Endothelial cell of umbilical vein (primary cell): ENCODE data around the gene SULT2B1. TPM values are rescaled to one million over a fixed set of nuclear protein-coding genes. Genes with fewer than 3 reads are reported as not detected.

Experiments
- BruUV-seq: library from RNA; stranded (reverse); fragments of 400-500 nt; replicated peaks from 2 replicates; lab custom pipeline; 2021; lab: Mats Ljungman, UMichigan
- CTCF ChIA-PET: fragments of 300-600, 350-600 bp; sonication (Branson Sonifier 250); formaldehyde crosslinking; loops from one replicate; lab custom pipeline; 2021; ENCODE audit warnings: antibody characterized with exemption, inconsistent platforms; lab: Charles Lee
- POLR2A ChIA-PET: fragments of 300-600, 350-600 bp; sonication (Branson Sonifier 250); formaldehyde crosslinking; loops from one replicate; lab custom pipeline; 2021; ENCODE audit warnings: antibody characterized with exemption, inconsistent platforms; lab: Charles Lee
- DNase-seq: peaks from one replicate; pipeline ENCODE4 v3.0.0-alpha.2; 2011; ENCODE audit warnings: low read depth, low spot score
- FAIRE-seq: peaks from 2 replicates; lab custom pipeline; 2011; peaks lifted over from hg19 to GRCh38; lab: Jason Lieb, UNC
- H2AFZ ChIP-seq: 2 replicates; pipeline ENCODE4 v1.6.0; 2012; ENCODE audit warnings: low read depth, low read length, control low read depth, inconsistent platforms
- H3K27ac ChIP-seq: 2 replicates; pipeline ENCODE4 v1.5.1; 2011; ENCODE audit warnings: low read depth, mild to moderate bottlenecking, control low read depth, low read length, moderate library complexity; ENCODE audit not compliant: insufficient read depth
- H3K27me3 ChIP-seq, 2 experiments: 2 replicates each; pipeline versions ENCODE4 v1.6.0 to v1.6.1; 2011; ENCODE audit warnings: low read length in 2 of 2, mixed read lengths in 1 of 2; ENCODE audit not compliant: control insufficient read depth in 2 of 2, insufficient read depth in 2 of 2
- H3K36me3 ChIP-seq, 2 experiments: 2 replicates in 1 of 2; 3 replicates in 1 of 2; pipeline ENCODE4 v1.5.1; 2011; ENCODE audit warnings: low read length in 2 of 2, mild to moderate bottlenecking in 1 of 2, moderate library complexity in 1 of 2; ENCODE audit not compliant: control insufficient read depth in 2 of 2, insufficient read depth in 2 of 2; ENCODE audit errors: extremely low read depth in 1 of 2
- H3K4me1 ChIP-seq: 3 replicates; pipeline ENCODE4 v1.5.1; 2011; ENCODE audit warnings: mild to moderate bottlenecking, low read length; ENCODE audit not compliant: control insufficient read depth, insufficient read depth; ENCODE audit errors: extremely low read depth
- H3K4me2 ChIP-seq: 2 replicates; pipeline ENCODE4 v1.6.1; 2011; ENCODE audit warnings: low read length, control low read depth, mixed read lengths; ENCODE audit not compliant: insufficient read depth
- H3K4me3 ChIP-seq, 3 experiments: fragments of 200-600 bp in 1 of 3; sonication (generic), shearing (Covaris generic) in 1 of 3; replicated peaks in 1 of 3; 2 replicates each; pipeline ENCODE4 v1.5.1; 2011 to 2016; ENCODE audit warnings: control low read depth in 3 of 3, low read length in 3 of 3, mild to moderate bottlenecking in 2 of 3, inconsistent platforms in 1 of 3, low read depth in 1 of 3, moderate library complexity in 1 of 3; ENCODE audit not compliant: insufficient read depth in 1 of 3
- H3K79me2 ChIP-seq: 2 replicates; pipeline ENCODE4 v1.6.0; 2012; ENCODE audit warnings: low read length, inconsistent platforms; ENCODE audit not compliant: control insufficient read depth, insufficient read depth
- H3K9ac ChIP-seq: replicated peaks from 2 replicates; pipeline ENCODE3; 2011; ENCODE audit warnings: low read length, control low read depth; ENCODE audit not compliant: insufficient read depth; ENCODE audit errors: extremely low read depth
- H3K9me1 ChIP-seq: replicated peaks from 3 replicates; pipeline ENCODE4 v1.6.0; 2011; ENCODE audit warnings: mild to moderate bottlenecking, low read length; ENCODE audit not compliant: control insufficient read depth, insufficient read depth; ENCODE audit errors: extremely low read depth
- H3K9me3 ChIP-seq: replicated peaks from 2 replicates; pipeline ENCODE4 v1.5.1; 2012; ENCODE audit warnings: low read length, inconsistent platforms; ENCODE audit not compliant: control insufficient read depth, insufficient read depth
- H4K20me1 ChIP-seq: replicated peaks from 2 replicates; pipeline ENCODE3; 2011; ENCODE audit warnings: mild to moderate bottlenecking, low read length; ENCODE audit not compliant: control insufficient read depth, insufficient read depth; ENCODE audit errors: extremely low read depth
- EZH2 ChIP-seq: IDR thresholded peaks from 2 replicates; pipeline ENCODE4 v1.6.1; 2012; ENCODE audit warnings: borderline replicate concordance, low read depth, mild to moderate bottlenecking, moderate library complexity, low read length, inconsistent platforms; ENCODE audit not compliant: severe bottlenecking
- FOS ChIP-seq: IDR thresholded peaks from 2 replicates; pipeline ENCODE4 v1.6.1; 2011; ENCODE audit warnings: mild to moderate bottlenecking, low read length, moderate library complexity, borderline replicate concordance; ENCODE audit not compliant: insufficient read depth
- GATA2 ChIP-seq: IDR thresholded peaks from 2 replicates; pipeline ENCODE4 v1.7.0; 2011; ENCODE audit warnings: low read depth, mild to moderate bottlenecking, moderate library complexity, mixed read lengths, low read length; ENCODE audit not compliant: insufficient read length, insufficient read depth
- JUN ChIP-seq: IDR thresholded peaks from 2 replicates; pipeline ENCODE4 v1.6.1; 2011; ENCODE audit warnings: borderline replicate concordance, low read depth; ENCODE audit not compliant: insufficient read length, insufficient read depth
- MYC ChIP-seq: IDR thresholded peaks from one replicate; pipeline ENCODE4 v1.6.1; 2011; ENCODE audit warnings: mild to moderate bottlenecking, low read depth, low read length
- POLR2A ChIP-seq: IDR thresholded peaks from 2 replicates; pipeline ENCODE4 v1.6.1; 2012; ENCODE audit warnings: low read depth, mild to moderate bottlenecking, control low read depth, low read length
- POLR2AphosphoS5 ChIP-seq: IDR thresholded peaks from 2 replicates; pipeline ENCODE4 v1.6.1; 2012; ENCODE audit warnings: low read depth, mild to moderate bottlenecking, control low read depth, low read length, moderate library complexity; ENCODE audit not compliant: insufficient read depth
- dilution Hi-C: fragments of 300-500 bp; cut with MboI; formaldehyde crosslinking; loops from one replicate; pipeline ENCODE4 v1.15.0; 2019; ENCODE audit warnings: low sequenced_read_pairs; ENCODE audit not compliant: extremely low pct_ligation_motif_present
- intact Hi-C: fragments of 100-400 bp; cut with micrococcal nuclease; formaldehyde crosslinking; loops from one replicate; pipeline ENCODE4 v1.10.0; 2022
- polyA plus RNA-seq, 4 experiments: library from polyadenylated mRNA; depleted of rRNA in 3 of 4; stranded (reverse) in 3 of 4; unstranded in 1 of 4; fragments of >200 nt; gene quantifications; 2 replicates each; pipeline versions ENCODE4 v1.2.1 to v1.2.3, GENCODE V29; 2011 to 2012; ENCODE audit warnings: missing spikeins in 1 of 4
- total RNA-seq: library from RNA; stranded (reverse); gene quantifications from 2 replicates; pipeline ENCODE4 v1.2.3, GENCODE V29; 2021
- TF ChIP-seq, protein P1 (sequence below), 2 donors: IDR thresholded peaks; 1 replicate in 1 of 2; 2 replicates in 1 of 2; pipeline ENCODE4 v1.5.1; 2011; ENCODE audit warnings: low read length in 2 of 2, mild to moderate bottlenecking in 2 of 2, moderate library complexity in 2 of 2, control low read depth in 1 of 2, inconsistent platforms in 1 of 2, low read depth in 1 of 2; ENCODE audit not compliant: insufficient read depth in 1 of 2; ENCODE audit errors: extremely low read depth in 1 of 2
- TF ChIP-seq, protein P2 (sequence below): IDR thresholded peaks from 2 replicates; pipeline ENCODE4 v1.6.1; 2011; ENCODE audit not compliant: insufficient read depth, insufficient read length

The SULT2B1 gene
- total and polyA plus RNA-seq, 2 donors (not counting 3 experiments of a cell fraction or from before 2014, with no cell fraction given), result not detected

DNA sequence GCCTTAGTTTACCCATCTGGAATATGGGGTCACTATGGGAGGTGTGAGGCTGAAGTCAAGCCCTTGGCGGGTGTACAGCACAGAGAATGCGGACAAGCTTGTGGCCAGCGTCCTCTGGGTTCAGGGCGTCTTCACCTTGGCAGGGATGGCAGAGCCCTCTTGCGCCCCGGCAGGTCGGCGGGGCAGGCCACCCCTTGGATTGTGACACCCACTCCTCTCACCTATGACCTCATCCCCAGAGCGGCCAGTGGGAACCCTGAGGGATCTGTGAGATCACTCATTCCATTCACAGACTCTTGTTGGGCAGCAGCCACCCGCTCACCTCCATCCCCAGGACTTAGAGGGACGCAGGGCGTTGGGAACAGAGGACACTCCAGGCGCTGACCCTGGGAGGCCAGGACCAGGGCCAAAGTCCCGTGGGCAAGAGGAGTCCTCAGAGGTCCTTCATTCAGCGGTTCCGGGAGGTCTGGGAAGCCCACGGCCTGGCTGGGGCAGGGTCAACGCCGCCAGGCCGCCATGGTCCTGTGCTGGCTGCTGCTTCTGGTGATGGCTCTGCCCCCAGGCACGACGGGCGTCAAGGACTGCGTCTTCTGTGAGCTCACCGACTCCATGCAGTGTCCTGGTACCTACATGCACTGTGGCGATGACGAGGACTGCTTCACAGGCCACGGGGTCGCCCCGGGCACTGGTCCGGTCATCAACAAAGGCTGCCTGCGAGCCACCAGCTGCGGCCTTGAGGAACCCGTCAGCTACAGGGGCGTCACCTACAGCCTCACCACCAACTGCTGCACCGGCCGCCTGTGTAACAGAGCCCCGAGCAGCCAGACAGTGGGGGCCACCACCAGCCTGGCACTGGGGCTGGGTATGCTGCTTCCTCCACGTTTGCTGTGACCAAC, 54.7 kb downstream of the SULT2B1 start, which contains the start of gene SPACA4:
TSS of gene SPACA4 (plus strand) at position 280 of the 896 bp plus-strand sequence. CDS start at position 517, 237 bp downstream.
- intact Hi-C loops, result no loop called here
- FAIRE-seq, result no peak
- Histone ChIP-seq H2AFZ (no peak within 1 kb of the TSS), H3K9me1 (no peaks in the 10 kb centered on the region), H3K9ac (no peak within 1 kb of the TSS), H3K27ac (no peak within 1 kb of the TSS), H4K20me1 (no peaks in the 10 kb centered on the region), H3K79me2 (no peaks in the 10 kb centered on the region), H3K4me2 (no peak within 1 kb of the TSS), H3K9me3 (no peaks in the 10 kb centered on the region), H3K4me1 (no peaks in the 10 kb centered on the region), H3K4me3 (no peak within 1 kb of the TSS), H3K36me3 (no peaks in the 10 kb centered on the region), H3K27me3 (no peaks in the 10 kb centered on the region)
- dilution Hi-C loops, result no loop called here
- CTCF ChIA-PET, result interaction anchor here (1.0 kb wide), 1 partner anchor 22 kb away, joined by 4 read pairs; no protein-coding TSS in a partner anchor
- TF ChIP-seq EZH2, result no peak
- TF ChIP-seq POLR2A, result no peak
- TF ChIP-seq, protein P1, sequence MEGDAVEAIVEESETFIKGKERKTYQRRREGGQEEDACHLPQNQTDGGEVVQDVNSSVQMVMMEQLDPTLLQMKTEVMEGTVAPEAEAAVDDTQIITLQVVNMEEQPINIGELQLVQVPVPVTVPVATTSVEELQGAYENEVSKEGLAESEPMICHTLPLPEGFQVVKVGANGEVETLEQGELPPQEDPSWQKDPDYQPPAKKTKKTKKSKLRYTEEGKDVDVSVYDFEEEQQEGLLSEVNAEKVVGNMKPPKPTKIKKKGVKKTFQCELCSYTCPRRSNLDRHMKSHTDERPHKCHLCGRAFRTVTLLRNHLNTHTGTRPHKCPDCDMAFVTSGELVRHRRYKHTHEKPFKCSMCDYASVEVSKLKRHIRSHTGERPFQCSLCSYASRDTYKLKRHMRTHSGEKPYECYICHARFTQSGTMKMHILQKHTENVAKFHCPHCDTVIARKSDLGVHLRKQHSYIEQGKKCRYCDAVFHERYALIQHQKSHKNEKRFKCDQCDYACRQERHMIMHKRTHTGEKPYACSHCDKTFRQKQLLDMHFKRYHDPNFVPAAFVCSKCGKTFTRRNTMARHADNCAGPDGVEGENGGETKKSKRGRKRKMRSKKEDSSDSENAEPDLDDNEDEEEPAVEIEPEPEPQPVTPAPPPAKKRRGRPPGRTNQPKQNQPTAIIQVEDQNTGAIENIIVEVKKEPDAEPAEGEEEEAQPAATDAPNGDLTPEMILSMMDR (IDR thresholded peaks at IDR 0.05; ENCODE audit: extremely low read depth in 1 of 2, insufficient read depth in 1 of 2, low read depth in 1 of 2, low read length in 2 of 2), result no peak
- TF ChIP-seq, protein P2, sequence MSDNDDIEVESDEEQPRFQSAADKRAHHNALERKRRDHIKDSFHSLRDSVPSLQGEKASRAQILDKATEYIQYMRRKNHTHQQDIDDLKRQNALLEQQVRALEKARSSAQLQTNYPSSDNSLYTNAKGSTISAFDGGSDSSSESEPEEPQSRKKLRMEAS, result no peak
- no peak for TF ChIP-seq JUN
- no peak for TF ChIP-seq MYC
- TF ChIP-seq GATA2, result no peak
- TF ChIP-seq POLR2AphosphoS5, result no peak
- TF ChIP-seq FOS, result no peak
- no TSS peak for BruUV-seq
- no peak for DNase-seq
- POLR2A ChIA-PET, result interaction anchor here (1.1 kb wide), 1 partner anchor 12 kb away, joined by 3 read pairs; the partner anchor contains the start of genes RPL18 and SPHK2
